ENCODE data around the gene PAFAH2.

GRCh38 chr1:26016258-26016952 lies 18.5 kb upstream of the PAFAH2 start:
- no peak for TF ChIP-seq CTCF (IDR thresholded peaks at IDR 0.05)
- TF ChIP-seq POLR2A (IDR thresholded peaks at IDR 0.05), result no peak

All from Peyer's patch (tissue), 4 donors.